Endothelial cell of umbilical vein (primary cell): ENCODE data around the gene PRR3.

Experiments used
- CTCF ChIP-seq, 2 donors: IDR thresholded peaks; 1 replicate in 1 of 2; 2 replicates in 1 of 2; pipeline ENCODE4 v1.5.1; 2011; ENCODE audit warnings: low read length in 2 of 2, mild to moderate bottlenecking in 2 of 2, moderate library complexity in 2 of 2, control low read depth in 1 of 2, inconsistent platforms in 1 of 2, low read depth in 1 of 2; ENCODE audit not compliant: insufficient read depth in 1 of 2; ENCODE audit errors: extremely low read depth in 1 of 2
- EZH2 ChIP-seq: IDR thresholded peaks from 2 replicates; pipeline ENCODE4 v1.6.1; 2012; ENCODE audit warnings: borderline replicate concordance, low read depth, mild to moderate bottlenecking, moderate library complexity, low read length, inconsistent platforms; ENCODE audit not compliant: severe bottlenecking
- GATA2 ChIP-seq: IDR thresholded peaks from 2 replicates; pipeline ENCODE4 v1.7.0; 2011; ENCODE audit warnings: low read depth, mild to moderate bottlenecking, moderate library complexity, mixed read lengths, low read length; ENCODE audit not compliant: insufficient read length, insufficient read depth
- MAX ChIP-seq: IDR thresholded peaks from 2 replicates; pipeline ENCODE4 v1.6.1; 2011; ENCODE audit not compliant: insufficient read depth, insufficient read length
- POLR2A ChIP-seq: IDR thresholded peaks from 2 replicates; pipeline ENCODE4 v1.6.1; 2012; ENCODE audit warnings: low read depth, mild to moderate bottlenecking, control low read depth, low read length

- no peak for TF ChIP-seq CTCF (IDR thresholded peaks at IDR 0.05; ENCODE audit: extremely low read depth in 1 of 2, insufficient read depth in 1 of 2, low read depth in 1 of 2, low read length in 2 of 2)
- no peak for TF ChIP-seq GATA2
- TF ChIP-seq POLR2A: no peak
- TF ChIP-seq MAX: no peak
- TF ChIP-seq EZH2: no peak
Measured at GRCh38 chr6:30508890-30509736, 48.0 kb upstream of the PRR3 start.
